Activated T-cell treated with anti-CD3 and anti-CD28 coated beads, Interleukin-2, amount 50 U/mL, for 48 hours (primary cell): ENCODE measurements around the gene GPRASP2.

Source experiments
- DNase-seq, 2 experiments: peaks; one replicate each; pipeline ENCODE4 v3.0.0-alpha.2; 2020

The GPRASP2 gene

DNA sequence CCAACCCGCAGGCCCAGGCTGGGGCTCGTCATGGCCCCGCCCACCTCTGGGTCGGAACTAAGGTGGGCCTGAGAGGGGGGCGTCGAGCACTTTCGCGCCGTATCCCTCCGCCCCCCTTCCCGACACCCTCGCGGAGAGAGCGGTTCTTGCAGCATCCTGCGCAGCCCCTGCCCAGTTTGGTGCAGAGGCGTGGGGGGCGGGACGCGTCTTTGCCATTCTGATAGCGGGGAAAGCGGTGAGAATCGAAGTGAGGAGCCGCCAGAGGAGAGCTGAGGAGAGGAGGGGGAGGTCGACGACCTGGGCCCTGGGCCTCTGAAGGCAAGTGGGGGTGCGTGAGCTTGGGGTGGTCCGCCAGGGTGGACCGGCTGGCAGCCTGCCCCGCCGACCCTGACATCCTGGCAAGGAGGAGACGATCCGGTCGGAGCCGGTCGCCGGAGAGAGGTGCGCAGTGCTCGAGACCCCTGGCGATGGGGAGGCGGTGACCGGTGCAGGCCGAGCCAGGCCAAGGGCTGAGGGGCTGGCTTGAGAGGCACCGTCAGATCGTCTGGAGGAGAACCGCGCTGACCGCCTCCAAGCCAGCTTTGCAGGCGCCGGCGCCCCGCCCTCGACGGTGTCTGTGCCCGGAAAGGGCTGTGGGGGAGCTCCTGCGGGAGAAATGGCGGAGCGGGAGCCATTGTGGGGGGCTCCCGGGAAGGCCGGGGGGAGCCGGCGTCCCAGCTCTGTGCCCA lies 33.8 kb downstream of the GPRASP2 start:
- DNase-seq: peak in 1 of 2 experiments; percentile 32

DNA sequence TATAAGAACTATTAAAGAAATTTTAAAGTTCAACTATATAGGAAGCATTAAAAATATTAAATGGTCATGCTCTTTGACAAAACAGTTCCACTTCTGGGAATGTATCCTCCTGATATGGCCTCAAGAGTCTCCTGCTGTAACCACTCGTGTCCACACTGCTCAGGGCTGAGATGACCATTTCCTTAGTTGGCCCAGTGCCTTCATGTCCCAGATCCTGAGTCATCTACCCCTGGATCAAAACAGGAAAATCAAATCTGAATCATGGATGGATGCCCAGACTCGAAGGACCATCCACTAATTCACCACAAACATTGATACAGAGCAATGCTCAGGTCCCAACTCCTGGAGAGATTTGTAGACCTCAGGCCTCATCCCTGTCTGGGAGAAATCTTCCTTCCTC lies 53.0 kb downstream of the GPRASP2 start:
- DNase-seq: no peak

DNA sequence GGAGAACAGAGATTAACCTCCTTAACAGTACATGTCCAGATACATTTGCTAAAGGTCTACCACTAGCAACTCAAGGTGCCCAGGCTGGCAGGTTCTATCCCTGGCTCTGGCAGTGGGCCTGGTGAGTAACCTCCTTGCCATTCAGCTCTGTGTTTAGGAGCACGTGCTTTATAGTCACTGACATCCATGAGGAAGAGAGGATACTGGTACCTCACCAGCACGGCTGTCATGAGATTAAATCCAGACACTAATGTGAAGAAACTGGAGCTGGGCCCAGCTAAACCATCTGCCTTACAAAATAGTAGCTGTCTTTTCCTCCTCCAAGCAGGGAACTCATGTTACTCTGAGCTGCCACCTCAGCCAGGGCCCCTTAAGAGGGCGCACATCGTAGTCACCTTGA lies 53.6 kb downstream of the GPRASP2 start:
- DNase-seq: no peak

DNA sequence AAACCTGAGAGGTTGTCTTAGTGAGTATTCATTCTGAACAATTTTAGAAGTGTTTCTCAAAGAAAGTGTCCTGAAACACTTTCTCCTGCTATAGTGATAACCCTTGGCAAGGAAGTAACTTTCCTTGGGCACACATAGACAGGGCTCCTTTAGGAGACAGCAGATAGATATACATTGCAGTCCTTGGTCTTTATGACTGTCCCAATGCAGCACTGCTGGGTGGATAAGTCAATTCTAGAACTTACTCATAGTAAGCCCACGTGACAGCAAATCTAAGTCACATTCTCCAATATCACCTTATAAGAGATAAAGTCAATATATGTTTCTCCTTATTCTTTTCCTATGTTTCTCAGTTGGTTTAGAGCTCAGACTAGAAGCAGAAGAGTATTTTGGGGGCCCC lies 55.0 kb downstream of the GPRASP2 start:
- no peak for DNase-seq
